Thyroid gland (tissue), 4 donors: ENCODE data around the gene BICDL1. TPM values are rescaled to one million over a fixed set of nuclear protein-coding genes. Genes with fewer than 3 reads are reported as not detected.

Experiments
- DNase-seq, 2 donors: peaks; one replicate each; pipeline ENCODE4 v3.0.0-alpha.2; 2019
- H3K27ac ChIP-seq, 3 donors: fragments of 200-600 bp; sonication (generic); 1 replicate in 2 of 3; 2 replicates in 1 of 3; pipeline ENCODE4 v1.5.1; 2016 to 2019; ENCODE audit warnings: mild to moderate bottlenecking in 1 of 3, moderate library complexity in 1 of 3
- H3K27me3 ChIP-seq: fragments of 200-600 bp; sonication (generic); one replicate; pipeline ENCODE4 v1.5.1; 2019
- H3K36me3 ChIP-seq, 2 donors: fragments of 200-600 bp; sonication (generic); one replicate each; pipeline ENCODE4 v1.5.1; 2016 to 2019
- H3K4me1 ChIP-seq, 2 donors: fragments of 200-600 bp; sonication (generic); one replicate each; pipeline ENCODE4 v1.5.1; 2017 to 2019
- H3K4me3 ChIP-seq, 3 donors: fragments of 200-600 bp; sonication (generic); replicated peaks in 1 of 3; 1 replicate in 2 of 3; 2 replicates in 1 of 3; pipeline ENCODE4 v1.5.1; 2016; ENCODE audit warnings: mild to moderate bottlenecking in 1 of 3
- H3K9me3 ChIP-seq: fragments of 200-600 bp; sonication (generic); one replicate; pipeline ENCODE4 v1.5.1; 2017
- POLR2A ChIP-seq, 2 donors: fragments of 450-650 bp; IDR thresholded peaks; one replicate each; pipeline ENCODE4 v1.6.1; 2017; ENCODE audit warnings: antibody characterized with exemption in 2 of 2, mild to moderate bottlenecking in 2 of 2, moderate library complexity in 1 of 2
- WGBS, 2 donors: methylation state at CpG; one replicate each; pipeline ENCODE4 v1.1.5; 2017; 5-methylcytosine and 5-hydroxymethylcytosine counted together
- intact Hi-C: fragments of 100-400 bp; cut with DNase I; formaldehyde crosslinking; loops from one replicate; pipeline ENCODE4 v1.15.1; 2023
- total RNA-seq, 4 donors: library from RNA; depleted of rRNA; stranded (reverse); fragments of >200 nt; gene quantifications; one replicate each; pipeline ENCODE4 v1.2.3, GENCODE V29; 2016
- TF ChIP-seq, protein P1 (sequence below), 6 experiments: fragments of 200-600 bp in 3 of 6; fragments of 450-650 bp in 3 of 6; sonication (generic) in 3 of 6; IDR thresholded peaks; one replicate each; pipeline ENCODE4 v1.5.1; 2016 to 2019; ENCODE audit warnings: antibody characterized with exemption in 6 of 6, mild to moderate bottlenecking in 2 of 6, inconsistent platforms in 1 of 6, moderate library complexity in 1 of 6

Gene BICDL1
- total RNA-seq, 4 donors from 2014 or later = 10.5 to 81.8 (median 48.1) TPM

DNA sequence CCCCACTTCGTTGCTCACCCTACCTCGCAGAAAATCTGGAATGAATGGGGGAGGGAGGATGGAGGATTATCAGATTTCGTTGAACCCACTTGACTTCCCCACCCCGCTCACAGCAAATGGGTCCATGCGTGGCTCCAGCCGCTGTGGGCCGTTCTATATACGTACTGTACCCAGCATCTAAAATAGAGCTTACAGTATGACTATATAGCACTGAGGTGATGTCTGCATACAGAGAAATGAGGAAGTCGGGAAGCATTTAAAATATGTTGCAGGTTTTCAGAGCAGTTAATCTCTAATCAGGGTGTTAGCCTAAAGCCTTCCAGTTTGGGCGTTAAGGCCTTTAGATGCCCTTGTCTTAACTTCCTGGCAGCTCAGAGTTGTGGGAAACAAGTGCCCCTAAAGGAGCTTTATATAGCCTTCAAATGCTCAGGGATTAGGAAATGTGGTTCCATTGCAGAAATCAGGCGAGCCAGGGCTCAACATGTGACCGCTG is 1.4 kb downstream of the BICDL1 start:
- Histone ChIP-seq H3K4me3 (peak overlapping the region in 2 of 3 donors; percentile 13 to 28), H3K36me3 (no peaks in the 10 kb centered on the region), H3K27me3 (no peaks in the 10 kb centered on the region), H3K4me1 (peaks cover 13 to 21% of the 10 kb centered on the region in 2 donors), H3K27ac (no peak overlapping the region), H3K9me3 (no peaks in the 10 kb centered on the region)
- intact Hi-C loops = no loop called here
- WGBS, 2 donors = 46% methylated on average over 11 to 12 of the region's 12 CpGs
- TF ChIP-seq, protein P1, sequence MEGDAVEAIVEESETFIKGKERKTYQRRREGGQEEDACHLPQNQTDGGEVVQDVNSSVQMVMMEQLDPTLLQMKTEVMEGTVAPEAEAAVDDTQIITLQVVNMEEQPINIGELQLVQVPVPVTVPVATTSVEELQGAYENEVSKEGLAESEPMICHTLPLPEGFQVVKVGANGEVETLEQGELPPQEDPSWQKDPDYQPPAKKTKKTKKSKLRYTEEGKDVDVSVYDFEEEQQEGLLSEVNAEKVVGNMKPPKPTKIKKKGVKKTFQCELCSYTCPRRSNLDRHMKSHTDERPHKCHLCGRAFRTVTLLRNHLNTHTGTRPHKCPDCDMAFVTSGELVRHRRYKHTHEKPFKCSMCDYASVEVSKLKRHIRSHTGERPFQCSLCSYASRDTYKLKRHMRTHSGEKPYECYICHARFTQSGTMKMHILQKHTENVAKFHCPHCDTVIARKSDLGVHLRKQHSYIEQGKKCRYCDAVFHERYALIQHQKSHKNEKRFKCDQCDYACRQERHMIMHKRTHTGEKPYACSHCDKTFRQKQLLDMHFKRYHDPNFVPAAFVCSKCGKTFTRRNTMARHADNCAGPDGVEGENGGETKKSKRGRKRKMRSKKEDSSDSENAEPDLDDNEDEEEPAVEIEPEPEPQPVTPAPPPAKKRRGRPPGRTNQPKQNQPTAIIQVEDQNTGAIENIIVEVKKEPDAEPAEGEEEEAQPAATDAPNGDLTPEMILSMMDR (IDR thresholded peaks at IDR 0.05) = no peak
- no peak for TF ChIP-seq POLR2A (IDR thresholded peaks at IDR 0.05)
- DNase-seq = no peak

DNA sequence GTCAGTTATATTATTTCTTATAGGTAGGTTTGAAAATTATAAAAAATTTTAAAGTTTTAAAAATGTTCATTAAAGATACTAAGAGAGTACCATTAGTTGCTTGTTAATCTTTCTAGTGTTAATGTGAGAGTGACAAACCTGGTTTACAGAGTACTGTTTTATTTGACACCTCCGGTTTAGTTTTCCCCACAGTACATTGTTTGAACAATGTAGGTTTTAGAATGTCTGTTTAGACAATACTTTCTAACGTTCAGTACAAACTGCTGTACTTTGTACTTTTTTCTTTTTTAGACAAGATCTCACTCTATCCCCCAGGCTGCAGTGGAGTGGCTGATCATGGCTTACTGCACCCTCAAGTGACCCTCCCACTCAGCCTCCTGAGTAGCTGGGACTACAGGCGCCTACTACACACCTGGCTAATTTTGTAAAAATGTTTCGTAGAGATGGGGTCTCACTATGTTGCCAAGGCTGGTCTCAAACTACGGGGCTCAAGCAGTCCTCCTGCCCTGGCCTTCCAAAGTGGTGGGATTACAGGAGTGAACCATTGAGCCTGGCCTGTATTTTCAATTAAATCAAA is 3.2 kb downstream of the BICDL1 start:
- Histone ChIP-seq H3K4me3 (no peak overlapping the region), H3K36me3 (no peaks in the 10 kb centered on the region), H3K27ac (peak overlapping the region in 2 of 3 donors; percentile 30 to 63), H3K9me3 (no peaks in the 10 kb centered on the region), H3K4me1 (peaks cover 13 to 21% of the 10 kb centered on the region in 2 donors), H3K27me3 (no peaks in the 10 kb centered on the region)
- DNase-seq = peak; percentile 80 to 85
- TF ChIP-seq, protein P1 (IDR thresholded peaks at IDR 0.05) = no peak
- no peak for TF ChIP-seq POLR2A (IDR thresholded peaks at IDR 0.05)
- intact Hi-C loops = no loop called here
- WGBS, 2 donors = 24 to 42% methylated on average over 5 of the region's 5 CpGs

DNA sequence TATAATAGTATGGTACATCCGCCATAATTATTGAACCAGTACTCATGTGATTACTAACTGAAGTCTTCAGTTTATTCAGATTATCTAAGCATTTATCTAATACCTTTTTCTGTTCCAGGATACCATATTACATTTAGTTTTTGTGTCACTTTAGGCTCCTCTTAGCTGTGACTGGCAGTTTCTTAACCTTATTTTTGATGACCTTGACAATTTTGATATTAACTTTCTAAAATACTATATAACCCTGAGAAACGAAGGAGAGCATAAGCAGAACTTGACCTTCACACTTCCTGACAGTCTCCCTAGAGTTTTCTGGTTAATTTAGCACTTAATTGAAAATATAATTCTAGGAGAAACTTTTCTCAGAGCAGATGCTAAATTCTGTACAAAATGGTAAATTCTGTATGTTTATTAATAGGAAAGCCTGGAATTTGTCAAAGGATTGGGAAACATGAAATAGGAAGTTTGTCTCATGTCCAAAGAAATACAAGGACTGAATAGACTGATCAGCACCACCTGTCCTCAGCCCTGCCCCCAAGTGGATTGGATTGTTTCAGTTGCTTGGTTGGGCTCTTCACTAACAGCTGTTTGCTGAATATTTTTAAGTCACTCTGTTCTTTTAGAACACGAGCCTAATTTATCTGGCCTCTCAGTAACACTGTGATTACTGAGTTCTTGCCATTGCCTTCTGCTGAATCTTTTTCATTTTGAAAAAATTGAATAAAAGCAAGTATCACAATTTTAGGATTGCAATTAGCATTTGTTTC is 6.0 kb downstream of the BICDL1 start:
- Histone ChIP-seq H3K27ac (no peak overlapping the region), H3K4me3 (no peak overlapping the region), H3K27me3 (no peaks in the 10 kb centered on the region), H3K36me3 (no peaks in the 10 kb centered on the region), H3K9me3 (no peaks in the 10 kb centered on the region), H3K4me1 (peaks cover 10 to 13% of the 10 kb centered on the region in 2 donors)
- no peak for TF ChIP-seq POLR2A (IDR thresholded peaks at IDR 0.05)
- TF ChIP-seq, protein P1 (IDR thresholded peaks at IDR 0.05) = no peak
- intact Hi-C loops = no loop called here
- 43 to 52% methylated on average over 3 of the region's 3 CpGs for WGBS, 2 donors
- peak; percentile 25 to 29 for DNase-seq

DNA sequence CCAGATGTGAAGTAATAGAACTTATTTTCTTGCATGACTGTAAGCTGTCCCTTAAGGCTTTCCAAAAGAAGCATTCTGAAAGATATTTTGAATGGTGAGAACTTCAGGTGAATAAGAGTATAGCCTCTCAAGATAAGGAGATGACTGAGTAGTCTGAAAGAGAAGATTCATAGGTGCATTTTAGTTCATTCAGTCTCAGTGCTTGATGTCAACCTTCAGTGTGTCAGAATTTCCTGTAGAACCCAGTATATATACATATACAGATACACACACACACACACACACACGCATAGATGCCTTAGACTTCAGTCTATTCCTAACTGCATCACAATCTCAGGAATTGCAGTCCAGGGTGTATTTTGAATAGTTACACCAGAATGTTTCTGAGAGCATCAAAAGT is 7.4 kb downstream of the BICDL1 start:
- H3K27me3 ChIP-seq = no peaks in the 10 kb centered on the region
- no peaks in the 10 kb centered on the region for H3K36me3 ChIP-seq
- DNase-seq = no peak
- H3K27ac ChIP-seq = no peak overlapping the region
- intact Hi-C loops = no loop called here
- no peaks in the 10 kb centered on the region for H3K9me3 ChIP-seq
- H3K4me3 ChIP-seq = no peak overlapping the region
- WGBS, 2 donors = 94 to 100% methylated on average over 1 of the region's 1 CpG
- TF ChIP-seq POLR2A (IDR thresholded peaks at IDR 0.05) = no peak
- TF ChIP-seq, protein P1 (IDR thresholded peaks at IDR 0.05) = no peak
- peaks cover 0 to 4% of the 10 kb centered on the region in 2 donors for H3K4me1 ChIP-seq
